GM18951 (cell line): Measurements from ENCODE around the gene FMC1.
A peak's percentile ranks its signal among the peaks of the same experiment; 100 is the strongest.

ENCODE experiments used
- POLR2A ChIP-seq: IDR thresholded peaks from 4 replicates; pipeline ENCODE4 v1.6.1; 2011; ENCODE audit warnings: mild to moderate bottlenecking; ENCODE audit not compliant: insufficient read length, insufficient read depth; ENCODE audit errors: extremely low read depth
- in situ Hi-C: fragments of 300-500 bp; cut with MboI; formaldehyde crosslinking; loops from one replicate; pipeline ENCODE4 v1.12.0; 2022; ENCODE audit warnings: low sequenced_read_pairs, mixed read lengths, inconsistent platforms; ENCODE audit not compliant: unreplicated experiment

Gene FMC1

GRCh38 chr7:139358541-139359365 lies 17.6 kb downstream of the FMC1 start:
- no peak for TF ChIP-seq POLR2A
- in situ Hi-C loops = no loop called here

- in situ Hi-C loops = no loop called here
- peak; percentile 99 for TF ChIP-seq POLR2A
Observed at GRCh38 chr7:139359366-139360209, 18.5 kb downstream of the FMC1 start, which contains the start of gene LUC7L2. LUC7L2 (plus strand) TSS chr7:139359894; CDS start chr7:139360262, 368 bp downstream.

- TF ChIP-seq POLR2A = peak; percentile 56
- in situ Hi-C loops = no loop called here
Observed at GRCh38 chr7:139360210-139360947, 19.2 kb downstream of the FMC1 start.

GRCh38 chr7:139360948-139361307 lies 19.8 kb downstream of the FMC1 start:
- in situ Hi-C loops = no loop called here

DNA sequence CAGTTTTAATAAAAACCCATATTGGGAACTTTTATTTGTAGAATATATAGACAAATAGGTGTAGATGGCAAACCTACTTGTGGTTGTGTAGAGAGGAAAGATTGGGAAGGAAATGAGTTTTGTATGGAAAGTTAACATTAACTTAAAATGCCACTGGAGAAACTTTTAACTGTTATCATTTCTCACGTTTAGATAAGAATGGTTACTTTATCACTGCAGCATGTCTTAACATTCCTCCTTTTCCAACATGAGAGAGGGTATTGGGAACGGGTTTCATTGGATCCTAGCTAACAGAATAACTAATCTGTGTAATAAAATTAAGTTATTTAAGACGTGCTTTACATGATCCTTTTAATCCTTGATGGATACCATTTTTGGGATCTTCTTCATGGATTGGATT lies 20.4 kb downstream of the FMC1 start:
- TF ChIP-seq POLR2A = no peak
- in situ Hi-C loops = no loop called here

More at GRCh38 chr7:139360948-139361307, 19.8 kb downstream of the FMC1 start:
- TF ChIP-seq POLR2A = no peak

DNA sequence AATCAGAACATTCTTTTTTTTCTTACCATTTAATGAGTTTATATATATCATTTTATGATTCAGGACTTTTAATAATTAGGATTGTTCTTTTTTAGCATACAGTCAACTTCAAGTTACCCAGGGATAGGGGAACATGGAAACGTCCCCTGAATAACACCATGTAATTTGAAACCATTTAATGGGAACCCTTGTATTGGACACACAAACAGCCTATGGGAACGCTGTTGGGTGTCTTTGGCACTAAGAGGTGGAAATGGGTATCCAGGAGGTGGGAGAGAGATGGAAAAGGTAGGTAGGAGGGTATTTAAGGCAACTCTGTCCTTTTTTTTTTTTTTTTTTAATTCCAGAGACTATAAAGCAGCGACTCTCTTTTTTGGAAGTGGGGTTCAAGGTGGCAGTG lies 21.2 kb downstream of the FMC1 start:
- no peak for TF ChIP-seq POLR2A
- in situ Hi-C loops = no loop called here

GRCh38 chr7:139362981-139363380 lies 21.8 kb downstream of the FMC1 start:
- in situ Hi-C loops = no loop called here
- no peak for TF ChIP-seq POLR2A

DNA sequence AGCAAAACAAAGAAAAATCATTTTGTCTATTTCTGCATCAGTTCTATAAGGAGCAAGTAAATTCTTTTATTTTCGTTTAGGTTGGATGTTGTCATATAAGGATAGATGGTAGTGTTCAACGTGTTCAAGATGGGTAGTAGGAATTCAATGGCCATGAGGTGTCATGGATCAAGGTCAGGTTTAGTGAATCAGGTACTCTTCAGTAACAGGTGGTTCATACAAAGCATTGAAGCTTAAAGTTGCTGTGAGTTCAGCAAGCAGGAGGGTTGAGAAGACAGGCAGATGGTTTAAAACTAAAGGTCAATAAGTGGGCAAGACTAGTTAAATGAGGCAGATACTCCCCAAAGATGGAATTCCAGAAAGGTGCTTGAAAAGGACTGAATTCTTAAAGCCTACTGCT lies 24.2 kb downstream of the FMC1 start:
- TF ChIP-seq POLR2A = no peak

DNA sequence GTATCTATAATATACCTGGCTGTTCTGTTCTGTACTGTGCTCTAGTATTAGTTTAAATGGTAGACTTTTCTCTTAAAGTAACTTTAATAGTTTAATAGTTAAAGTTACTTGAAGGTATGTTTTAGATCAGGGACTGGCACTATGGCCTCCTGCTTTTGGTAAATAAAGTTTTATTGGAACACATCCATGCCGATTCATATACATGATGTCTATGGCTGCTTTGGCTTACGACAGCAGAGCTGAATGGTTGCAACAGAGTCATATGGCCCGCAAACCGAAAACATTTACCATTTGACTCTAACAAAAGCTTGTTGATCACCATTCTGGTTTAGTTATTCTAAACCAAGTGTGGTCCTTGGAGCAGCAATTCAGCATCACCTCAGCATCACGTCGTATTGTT lies 25.3 kb downstream of the FMC1 start:
- in situ Hi-C loops = no loop called here
- TF ChIP-seq POLR2A = no peak

More for the DNA sequence above, 24.2 kb downstream of the FMC1 start:
- in situ Hi-C loops = no loop called here

- in situ Hi-C loops = no loop called here
- TF ChIP-seq POLR2A = no peak
Observed at GRCh38 chr7:139367438-139368155, 26.5 kb downstream of the FMC1 start.

DNA sequence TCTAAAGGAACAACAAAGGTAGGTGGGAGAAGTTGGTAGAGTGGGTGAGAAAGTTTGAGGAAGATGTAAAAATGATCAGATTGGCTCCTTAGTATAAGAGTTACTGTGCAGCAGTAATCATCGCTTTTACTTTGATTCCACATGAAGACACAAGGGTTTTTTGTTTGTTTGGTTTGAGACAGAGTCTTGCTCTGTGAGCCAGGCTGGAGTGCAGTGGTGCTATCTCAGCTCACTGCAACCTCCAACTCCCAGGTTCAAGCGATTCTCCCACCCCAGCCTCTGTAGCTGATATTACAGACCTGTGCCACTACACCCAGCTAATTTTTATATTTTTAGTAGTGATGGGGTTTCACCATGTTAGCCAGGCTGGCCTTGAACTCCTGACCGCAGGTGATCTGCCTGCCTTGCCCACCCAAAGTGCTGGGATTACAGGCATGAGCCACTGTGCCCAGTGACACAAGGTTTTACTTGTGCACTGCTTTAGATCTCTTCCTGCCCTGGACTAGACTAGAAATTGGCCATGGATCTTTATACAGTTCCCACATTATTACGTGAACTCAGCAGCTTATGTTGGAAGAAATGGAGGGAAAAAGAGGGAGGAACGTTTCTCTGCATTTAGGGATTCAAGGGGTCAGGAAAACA lies 29.3 kb downstream of the FMC1 start:
- in situ Hi-C loops = no loop called here
- TF ChIP-seq POLR2A = no peak

DNA sequence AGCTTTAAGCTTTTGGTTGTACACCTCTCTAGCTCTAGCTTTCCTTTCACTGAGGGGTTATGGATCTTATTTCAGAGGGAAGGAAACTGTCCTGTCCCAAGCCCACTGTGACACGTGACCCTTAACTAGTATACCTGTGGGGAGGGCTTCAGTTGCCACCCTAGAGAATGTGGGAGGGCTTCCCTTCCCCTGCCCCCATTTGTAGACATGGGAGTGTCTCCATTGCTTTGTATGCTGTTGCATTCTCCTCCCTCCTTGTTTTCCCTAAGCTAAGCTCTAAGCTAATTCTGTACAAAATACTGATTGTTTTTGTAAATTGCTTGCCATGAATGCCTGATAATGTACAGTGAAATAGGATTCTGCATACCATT lies 29.8 kb downstream of the FMC1 start:
- in situ Hi-C loops = no loop called here
- TF ChIP-seq POLR2A = no peak
